PC-3 (cell line): Measurements from ENCODE around the gene MRAP. TPM values are rescaled to one million over a fixed set of nuclear protein-coding genes. Genes with fewer than 3 reads are reported as not detected.

ENCODE experiments used
- ATAC-seq: fragments of 200-7000 bp; cut with Tn5 transposase; 2 replicates; pipeline ENCODE4 v1.9.1; 2020; ENCODE audit warnings: mild to moderate bottlenecking, moderate library complexity
- Bru-seq: library from RNA; stranded (reverse); fragments of 400-500 nt; gene quantifications from one replicate; lab custom pipeline; 2021; lab: Mats Ljungman, UMichigan
- BruChase-seq, 2 experiments: library from RNA; stranded (reverse); fragments of 400-500 nt; gene quantifications; one replicate each; lab custom pipeline; 2021; lab: Mats Ljungman, UMichigan
- BruUV-seq: library from RNA; stranded (reverse); fragments of 400-500 nt; replicated peaks from 2 replicates; lab custom pipeline; 2021; lab: Mats Ljungman, UMichigan
- CTCF ChIA-PET: fragments of 300-600 bp; sonication (Branson Sonifier 250); formaldehyde crosslinking; loops from one replicate; lab custom pipeline; 2022; ENCODE audit warnings: antibody characterized with exemption; lab: Charles Lee
- POLR2A ChIA-PET: fragments of 300-600 bp; sonication (Branson Sonifier 250); formaldehyde crosslinking; loops from one replicate; lab custom pipeline; 2022; ENCODE audit warnings: antibody characterized with exemption; ENCODE audit not compliant: unreplicated experiment; lab: Charles Lee
- DNase-seq: peaks from one replicate; pipeline ENCODE4 v3.0.0-alpha.2; 2015
- H2AFZ ChIP-seq: fragments of 300-600 bp; sonication (generic); 2 replicates; pipeline ENCODE4 v1.6.0; 2016; ENCODE audit warnings: antibody characterized with exemption, low read length
- H3F3A ChIP-seq: fragments of 300-600 bp; sonication (generic); one replicate; pipeline ENCODE4 v1.6.0; 2017; ENCODE audit warnings: antibody characterized with exemption, low read length, control low read depth, mild to moderate bottlenecking; ENCODE audit not compliant: unreplicated experiment
- H3K27ac ChIP-seq: fragments of 300-600 bp; sonication (generic); 2 replicates; pipeline ENCODE4 v1.5.1; 2016; ENCODE audit warnings: mild to moderate bottlenecking, low read length
- H3K27me3 ChIP-seq: fragments of 300-600 bp; sonication (generic); 2 replicates; pipeline ENCODE4 v1.6.1; 2016; ENCODE audit warnings: low read length, mixed read lengths
- H3K36me3 ChIP-seq: fragments of 300-600 bp; sonication (generic); 2 replicates; pipeline ENCODE4 v1.6.1; 2016; ENCODE audit warnings: low read depth, mixed run types, low read length, mixed read lengths
- H3K4me1 ChIP-seq: fragments of 300-600 bp; sonication (generic); 2 replicates; pipeline ENCODE4 v1.5.1; 2016; ENCODE audit warnings: low read length; ENCODE audit not compliant: insufficient read depth
- H3K4me2 ChIP-seq: fragments of 300-600 bp; sonication (generic); 2 replicates; pipeline ENCODE4 v1.6.0; 2016; ENCODE audit warnings: low read length
- H3K4me3 ChIP-seq: fragments of 300-600 bp; sonication (generic); 2 replicates; pipeline ENCODE4 v1.5.1; 2016; ENCODE audit warnings: mild to moderate bottlenecking, low read length, mixed read lengths
- H3K79me2 ChIP-seq: fragments of 300-600 bp; sonication (generic); 2 replicates; pipeline ENCODE4 v1.6.1; 2017; ENCODE audit warnings: low read length, mixed read lengths
- H3K9ac ChIP-seq: fragments of 300-600 bp; sonication (generic); 2 replicates; pipeline ENCODE4 v1.6.0; 2016; ENCODE audit warnings: mild to moderate bottlenecking, low read length
- H3K9me2 ChIP-seq: fragments of 300-600 bp; sonication (generic); replicated peaks from 2 replicates; pipeline ENCODE4 v1.6.1; 2016; ENCODE audit warnings: mixed run types, low read length, mixed read lengths
- H3K9me3 ChIP-seq: fragments of 300-600 bp; sonication (generic); 2 replicates; pipeline ENCODE4 v1.6.1; 2016; ENCODE audit warnings: low read length, mixed read lengths
- H4K20me1 ChIP-seq: fragments of 300-600 bp; sonication (generic); 2 replicates; pipeline ENCODE4 v1.6.1; 2016; ENCODE audit warnings: low read length, mixed read lengths
- EZH2 ChIP-seq: fragments of 300-600 bp; sonication (generic); IDR thresholded peaks from one replicate; pipeline ENCODE4 v1.6.1; 2017; ENCODE audit warnings: antibody characterized with exemption, mild to moderate bottlenecking, low read length; ENCODE audit not compliant: unreplicated experiment
- EZH2phosphoT487 ChIP-seq: fragments of 300-600 bp; sonication (generic); IDR thresholded peaks from 2 replicates; pipeline ENCODE4 v1.6.1; 2018; ENCODE audit warnings: mild to moderate bottlenecking, antibody characterized with exemption, low read length, borderline replicate concordance
- intact Hi-C: fragments of 100-400 bp; cut with micrococcal nuclease; formaldehyde crosslinking; loops from 2 replicates; pipeline ENCODE4 v1.9.0; 2023
- long read RNA-seq: library from polyadenylated mRNA; unstranded; transcript quantifications from one replicate; pipeline ENCODE4 v2.0.0, GENCODE V29; 2021; ENCODE audit not compliant: unreplicated experiment
- total RNA-seq: library from RNA; depleted of rRNA; stranded (reverse); fragments of >200 nt; gene quantifications from 2 replicates; pipeline ENCODE4 v1.2.3, GENCODE V29; 2014; rRNA removed
- TF ChIP-seq, protein P1 (sequence below): fragments of 300-600 bp; sonication (generic); conservative IDR thresholded peaks from 2 replicates; pipeline ENCODE4 v1.5.1; 2017; ENCODE audit warnings: antibody characterized with exemption, low read depth, mild to moderate bottlenecking, low read length

Gene MRAP
- not detected in 2 replicates for total RNA-seq
- not detected for Bru-seq, nascent RNA
- not detected for BruChase-seq, experiment 1, labeled RNA remaining after a 6-hour chase
- percentile 4 among the genes with signal in this experiment for BruChase-seq, experiment 2, labeled RNA remaining after a 2-hour chase
- long read RNA-seq, partial matches to known transcripts: 0 of 4 reads
- long read RNA-seq, other reads (novel, unspliced or antisense): 4 of 4 reads

- intact Hi-C loops: no loop called here
- Histone ChIP-seq H4K20me1 (no peaks in the 10 kb centered on the region), H3K27me3 (no peaks in the 10 kb centered on the region), H3F3A (no peaks in the 10 kb centered on the region), H3K4me3 (no peak within 1 kb of the TSS), H3K27ac (no peak within 1 kb of the TSS), H3K9me2 (no peaks in the 10 kb centered on the region), H3K79me2 (no peaks in the 10 kb centered on the region), H3K9me3 (no peaks in the 10 kb centered on the region), H3K36me3 (peaks cover 10% of the 10 kb centered on the region; the same call in 1 of the 2 replicates), H3K9ac (no peak within 1 kb of the TSS), H3K4me2 (no peak within 1 kb of the TSS), H2AFZ (no peak within 1 kb of the TSS), H3K4me1 (no peaks in the 10 kb centered on the region)
- ChIA-PET POLR2A (no interaction called here), CTCF (no interaction called here)
- no peak for DNase-seq
- TF ChIP-seq EZH2: no peak
- TF ChIP-seq, protein P1, sequence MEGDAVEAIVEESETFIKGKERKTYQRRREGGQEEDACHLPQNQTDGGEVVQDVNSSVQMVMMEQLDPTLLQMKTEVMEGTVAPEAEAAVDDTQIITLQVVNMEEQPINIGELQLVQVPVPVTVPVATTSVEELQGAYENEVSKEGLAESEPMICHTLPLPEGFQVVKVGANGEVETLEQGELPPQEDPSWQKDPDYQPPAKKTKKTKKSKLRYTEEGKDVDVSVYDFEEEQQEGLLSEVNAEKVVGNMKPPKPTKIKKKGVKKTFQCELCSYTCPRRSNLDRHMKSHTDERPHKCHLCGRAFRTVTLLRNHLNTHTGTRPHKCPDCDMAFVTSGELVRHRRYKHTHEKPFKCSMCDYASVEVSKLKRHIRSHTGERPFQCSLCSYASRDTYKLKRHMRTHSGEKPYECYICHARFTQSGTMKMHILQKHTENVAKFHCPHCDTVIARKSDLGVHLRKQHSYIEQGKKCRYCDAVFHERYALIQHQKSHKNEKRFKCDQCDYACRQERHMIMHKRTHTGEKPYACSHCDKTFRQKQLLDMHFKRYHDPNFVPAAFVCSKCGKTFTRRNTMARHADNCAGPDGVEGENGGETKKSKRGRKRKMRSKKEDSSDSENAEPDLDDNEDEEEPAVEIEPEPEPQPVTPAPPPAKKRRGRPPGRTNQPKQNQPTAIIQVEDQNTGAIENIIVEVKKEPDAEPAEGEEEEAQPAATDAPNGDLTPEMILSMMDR: no peak
- TF ChIP-seq EZH2phosphoT487: no peak
- BruUV-seq: no TSS peak
- ATAC-seq: no peak
Measured at GRCh38 chr21:32298658-32299081, at the start of gene MRAP. MRAP (plus strand) TSS chr21:32298855; CDS start chr21:32298972, 117 bp downstream.

- no peak overlapping the region for H2AFZ ChIP-seq
- no peak overlapping the region for H3K4me2 ChIP-seq
- peaks cover 84% of the 10 kb centered on the region for H3K27me3 ChIP-seq
- H3F3A ChIP-seq: no peaks in the 10 kb centered on the region
- H3K36me3 ChIP-seq: no peaks in the 10 kb centered on the region
- no peaks in the 10 kb centered on the region for H4K20me1 ChIP-seq
- ChIA-PET POLR2A (no interaction called here), CTCF (no interaction called here)
- H3K9me2 ChIP-seq: no peaks in the 10 kb centered on the region
- DNase-seq (no peak), ATAC-seq (no peak)
- TF ChIP-seq EZH2phosphoT487 (no peak), EZH2 (no peak)
- TF ChIP-seq, protein P1: no peak
- H3K27ac ChIP-seq: no peak overlapping the region
- no peak overlapping the region for H3K9ac ChIP-seq
- H3K4me1 ChIP-seq: no peaks in the 10 kb centered on the region
- no peak overlapping the region for H3K4me3 ChIP-seq
- no peaks in the 10 kb centered on the region for H3K9me3 ChIP-seq
- no TSS peak for BruUV-seq
- H3K79me2 ChIP-seq: no peaks in the 10 kb centered on the region
- intact Hi-C loops: no loop called here
Measured at GRCh38 chr21:32249511-32250280, 49.0 kb upstream of the MRAP start.
